ENCODE measurements around the gene SPTSSA. TPM values are rescaled to one million over a fixed set of nuclear protein-coding genes. Genes with fewer than 3 reads are reported as not detected.
A peak's percentile ranks its signal among the peaks of the same experiment; 100 is the strongest.

SPTSSA gene
- total and polyA plus RNA-seq, 5 donors = 12.3 to 19.9 (median 16.9) TPM

GRCh38 chr14:34426313-34427295, 35.4 kb downstream of the SPTSSA start:
- peak; percentile 61 to 72 (median 67) for DNase-seq
- Histone ChIP-seq H3K27ac (ENCODE audit: low read length) (no peak overlapping the region), H3K4me1 (ENCODE audit: control insufficient read depth, insufficient read depth, low read length) (no peaks in the 10 kb centered on the region), H3K4me3 (ENCODE audit: low read length) (no peak overlapping the region), H3K27me3 (ENCODE audit: control insufficient read depth, insufficient read depth) (no peaks in the 10 kb centered on the region), H3K9me3 (ENCODE audit: control insufficient read depth, low read length) (no peaks in the 10 kb centered on the region)
- 82% methylated on average over 11 of the region's 11 CpGs for WGBS
- intact Hi-C loops (cut with DNase I) = no loop called here
- peak; percentile 85 to 98 for ATAC-seq

- ATAC-seq = no peak
- Histone ChIP-seq H3K4me1 (ENCODE audit: control insufficient read depth, insufficient read depth, low read length) (no peaks in the 10 kb centered on the region), H3K9me3 (ENCODE audit: control insufficient read depth, low read length) (no peaks in the 10 kb centered on the region), H3K27ac (ENCODE audit: low read length) (no peak overlapping the region), H3K4me3 (ENCODE audit: low read length) (no peak overlapping the region), H3K27me3 (ENCODE audit: control insufficient read depth, insufficient read depth) (no peaks in the 10 kb centered on the region)
- WGBS = 89% methylated on average over 5 of the region's 5 CpGs
- intact Hi-C loops (cut with DNase I) = no loop called here
- no peak for DNase-seq
Observed at GRCh38 chr14:34425095-34425851, 36.8 kb downstream of the SPTSSA start.

- no peak for DNase-seq
- intact Hi-C loops (cut with DNase I) = no loop called here
- no peaks in the 10 kb centered on the region for H3K27me3 ChIP-seq (ENCODE audit: control insufficient read depth, insufficient read depth)
- H3K4me3 ChIP-seq (ENCODE audit: low read length) = no peak overlapping the region
- H3K4me1 ChIP-seq (ENCODE audit: control insufficient read depth, insufficient read depth, low read length) = no peaks in the 10 kb centered on the region
- ATAC-seq = no peak
- 90% methylated on average over 2 of the region's 2 CpGs for WGBS
- H3K27ac ChIP-seq (ENCODE audit: low read length) = no peak overlapping the region
- no peaks in the 10 kb centered on the region for H3K9me3 ChIP-seq (ENCODE audit: control insufficient read depth, low read length)
Observed at GRCh38 chr14:34424488-34424887, 37.6 kb downstream of the SPTSSA start.

GRCh38 chr14:34423445-34423844, 38.6 kb downstream of the SPTSSA start:
- Histone ChIP-seq H3K9me3 (ENCODE audit: control insufficient read depth, low read length) (no peaks in the 10 kb centered on the region), H3K4me1 (ENCODE audit: control insufficient read depth, insufficient read depth, low read length) (no peaks in the 10 kb centered on the region), H3K4me3 (ENCODE audit: low read length) (no peak overlapping the region), H3K27ac (ENCODE audit: low read length) (no peak overlapping the region), H3K27me3 (ENCODE audit: control insufficient read depth, insufficient read depth) (no peaks in the 10 kb centered on the region)
- WGBS = 63% methylated on average over 2 of the region's 2 CpGs
- intact Hi-C loops (cut with DNase I) = no loop called here
- DNase-seq = no peak
- no peak for ATAC-seq

GRCh38 chr14:34420547-34421150, 41.4 kb downstream of the SPTSSA start:
- 83% methylated on average over 6 of the region's 6 CpGs for WGBS
- intact Hi-C loops (cut with DNase I) = no loop called here

GRCh38 chr14:34409721-34410120, 52.3 kb downstream of the SPTSSA start:
- H3K27me3 ChIP-seq (ENCODE audit: control insufficient read depth, insufficient read depth) = no peaks in the 10 kb centered on the region
- peaks cover 2% of the 10 kb centered on the region for H3K9me3 ChIP-seq (ENCODE audit: control insufficient read depth, low read length)
- no peaks in the 10 kb centered on the region for H3K4me1 ChIP-seq (ENCODE audit: control insufficient read depth, insufficient read depth, low read length)
- no peak overlapping the region for H3K27ac ChIP-seq (ENCODE audit: low read length)
- DNase-seq (no peak), ATAC-seq (no peak)
- H3K4me3 ChIP-seq (ENCODE audit: low read length) = no peak overlapping the region
- WGBS = 86% methylated on average over 2 of the region's 2 CpGs
- intact Hi-C loops (cut with DNase I) = no loop called here

More at GRCh38 chr14:34420547-34421150, 41.4 kb downstream of the SPTSSA start:
- Histone ChIP-seq H3K27ac (ENCODE audit: low read length) (no peak overlapping the region), H3K4me3 (ENCODE audit: low read length) (no peak overlapping the region), H3K4me1 (ENCODE audit: control insufficient read depth, insufficient read depth, low read length) (no peaks in the 10 kb centered on the region), H3K9me3 (ENCODE audit: control insufficient read depth, low read length) (no peaks in the 10 kb centered on the region), H3K27me3 (ENCODE audit: control insufficient read depth, insufficient read depth) (no peaks in the 10 kb centered on the region)
- ATAC-seq (no peak), DNase-seq (no peak)

GRCh38 chr14:34407951-34408350, 54.1 kb downstream of the SPTSSA start:
- ATAC-seq (no peak), DNase-seq (no peak)
- Histone ChIP-seq H3K27me3 (ENCODE audit: control insufficient read depth, insufficient read depth) (no peaks in the 10 kb centered on the region), H3K27ac (ENCODE audit: low read length) (no peak overlapping the region), H3K4me3 (ENCODE audit: low read length) (no peak overlapping the region), H3K9me3 (ENCODE audit: control insufficient read depth, low read length) (peaks cover 4% of the 10 kb centered on the region), H3K4me1 (ENCODE audit: control insufficient read depth, insufficient read depth, low read length) (no peaks in the 10 kb centered on the region)
- intact Hi-C loops (cut with DNase I) = no loop called here
- WGBS = 93% methylated on average over 1 of the region's 1 CpG

- H3K27ac ChIP-seq (ENCODE audit: low read length) = no peak overlapping the region
- no peaks in the 10 kb centered on the region for H3K4me1 ChIP-seq (ENCODE audit: control insufficient read depth, insufficient read depth, low read length)
- peaks cover 1% of the 10 kb centered on the region for H3K9me3 ChIP-seq (ENCODE audit: control insufficient read depth, low read length)
- no peak for DNase-seq
- 40% methylated on average over 2 of the region's 2 CpGs for WGBS
- H3K27me3 ChIP-seq (ENCODE audit: control insufficient read depth, insufficient read depth) = no peaks in the 10 kb centered on the region
- intact Hi-C loops (cut with DNase I) = no loop called here
- no peak overlapping the region for H3K4me3 ChIP-seq (ENCODE audit: low read length)
- ATAC-seq = no peak
Observed at GRCh38 chr14:34404416-34404815, 57.6 kb downstream of the SPTSSA start.

- Histone ChIP-seq H3K4me3 (ENCODE audit: low read length) (no peak overlapping the region), H3K4me1 (ENCODE audit: control insufficient read depth, insufficient read depth, low read length) (no peaks in the 10 kb centered on the region), H3K27ac (ENCODE audit: low read length) (no peak overlapping the region), H3K27me3 (ENCODE audit: control insufficient read depth, insufficient read depth) (no peaks in the 10 kb centered on the region), H3K9me3 (ENCODE audit: control insufficient read depth, low read length) (peaks cover 1% of the 10 kb centered on the region)
- WGBS = 56% methylated on average over 5 of the region's 5 CpGs
- ATAC-seq (no peak), DNase-seq (no peak)
- intact Hi-C loops (cut with DNase I) = no loop called here
Observed at GRCh38 chr14:34403646-34404045, 58.4 kb downstream of the SPTSSA start.

- 78% methylated on average over 3 of the region's 3 CpGs for WGBS
- no peaks in the 10 kb centered on the region for H3K9me3 ChIP-seq (ENCODE audit: control insufficient read depth, low read length)
- no peak overlapping the region for H3K4me3 ChIP-seq (ENCODE audit: low read length)
Observed at GRCh38 chr14:34398024-34398423, 64.0 kb downstream of the SPTSSA start.

More at GRCh38 chr14:34398024-34398423, 64.0 kb downstream of the SPTSSA start:
- Histone ChIP-seq H3K27ac (ENCODE audit: low read length) (no peak overlapping the region), H3K4me1 (ENCODE audit: control insufficient read depth, insufficient read depth, low read length) (no peaks in the 10 kb centered on the region), H3K27me3 (ENCODE audit: control insufficient read depth, insufficient read depth) (no peaks in the 10 kb centered on the region)
- intact Hi-C loops (cut with DNase I) = no loop called here
- DNase-seq (no peak), ATAC-seq (no peak)

Measured in right cardiac atrium (tissue), 5 donors.